Measurements from ENCODE around the gene ZNF526. TPM values are rescaled to one million over a fixed set of nuclear protein-coding genes. Genes with fewer than 3 reads are reported as not detected.

The ZNF526 gene
- total RNA-seq, 2 donors from 2014 or later, result 4.9 to 6.0 TPM

DNA sequence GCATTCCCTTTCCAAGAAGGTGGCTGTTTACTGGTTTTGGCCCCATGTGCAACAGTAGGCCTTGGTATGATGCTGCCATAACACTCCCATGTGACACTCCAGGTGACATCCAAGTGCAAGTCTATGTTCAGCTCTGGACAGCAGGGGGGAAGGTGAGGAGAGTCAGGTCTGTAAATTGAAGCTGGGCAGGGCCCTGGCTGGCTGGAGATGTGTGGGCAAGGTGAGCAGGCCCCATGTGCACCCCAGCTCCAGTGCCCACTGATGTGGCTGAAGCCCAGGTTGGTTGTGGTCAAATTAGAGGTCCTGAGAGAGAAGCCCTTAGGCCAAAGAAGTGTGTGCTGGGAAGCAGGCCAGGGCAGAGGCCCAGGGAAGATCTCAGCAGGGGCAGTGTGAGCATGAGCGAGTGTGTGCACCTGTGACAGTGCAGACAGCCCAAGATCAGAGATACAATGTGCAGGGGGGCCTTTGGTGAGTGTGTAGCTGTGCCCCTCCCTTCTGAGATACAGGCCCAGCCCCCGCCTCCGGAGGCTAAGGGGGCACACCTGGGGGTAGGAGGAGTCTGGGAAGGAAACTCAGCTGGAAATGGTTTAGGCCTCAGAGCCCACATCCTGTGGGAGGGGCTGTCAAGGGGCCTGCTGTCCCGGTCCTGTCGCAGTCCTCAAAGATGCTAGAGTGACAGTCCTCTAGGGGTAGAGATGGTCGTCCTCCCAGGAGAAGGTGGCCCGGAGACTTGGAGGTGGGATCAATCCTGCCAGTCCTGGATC, 21.3 kb upstream of the ZNF526 start:
- WGBS, 2 donors, result 65 to 85% methylated on average over 5 to 7 of the region's 7 CpGs
- no peak for DNase-seq
- no peaks in the 10 kb centered on the region for H3K9me3 ChIP-seq
- peak overlapping the region in 1 of 4 donors; percentile 29 for H3K27ac ChIP-seq
- no peak overlapping the region for H3K4me3 ChIP-seq
- no peaks in the 10 kb centered on the region for H3K27me3 ChIP-seq
- no peak for ATAC-seq
- peaks cover 9 to 23% of the 10 kb centered on the region in 2 donors for H3K36me3 ChIP-seq (replicated peaks in 1 of 2; ENCODE audit: insufficient read depth in 1 of 2, low read depth in 2 of 2)
- intact Hi-C loops (cut with DNase I), result no loop called here
- no peaks in the 10 kb centered on the region for H3K4me1 ChIP-seq
- TF ChIP-seq, protein P1, sequence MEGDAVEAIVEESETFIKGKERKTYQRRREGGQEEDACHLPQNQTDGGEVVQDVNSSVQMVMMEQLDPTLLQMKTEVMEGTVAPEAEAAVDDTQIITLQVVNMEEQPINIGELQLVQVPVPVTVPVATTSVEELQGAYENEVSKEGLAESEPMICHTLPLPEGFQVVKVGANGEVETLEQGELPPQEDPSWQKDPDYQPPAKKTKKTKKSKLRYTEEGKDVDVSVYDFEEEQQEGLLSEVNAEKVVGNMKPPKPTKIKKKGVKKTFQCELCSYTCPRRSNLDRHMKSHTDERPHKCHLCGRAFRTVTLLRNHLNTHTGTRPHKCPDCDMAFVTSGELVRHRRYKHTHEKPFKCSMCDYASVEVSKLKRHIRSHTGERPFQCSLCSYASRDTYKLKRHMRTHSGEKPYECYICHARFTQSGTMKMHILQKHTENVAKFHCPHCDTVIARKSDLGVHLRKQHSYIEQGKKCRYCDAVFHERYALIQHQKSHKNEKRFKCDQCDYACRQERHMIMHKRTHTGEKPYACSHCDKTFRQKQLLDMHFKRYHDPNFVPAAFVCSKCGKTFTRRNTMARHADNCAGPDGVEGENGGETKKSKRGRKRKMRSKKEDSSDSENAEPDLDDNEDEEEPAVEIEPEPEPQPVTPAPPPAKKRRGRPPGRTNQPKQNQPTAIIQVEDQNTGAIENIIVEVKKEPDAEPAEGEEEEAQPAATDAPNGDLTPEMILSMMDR (IDR thresholded peaks at IDR 0.05), result no peak
- TF ChIP-seq POLR2A (IDR thresholded peaks at IDR 0.05), result no peak

DNA sequence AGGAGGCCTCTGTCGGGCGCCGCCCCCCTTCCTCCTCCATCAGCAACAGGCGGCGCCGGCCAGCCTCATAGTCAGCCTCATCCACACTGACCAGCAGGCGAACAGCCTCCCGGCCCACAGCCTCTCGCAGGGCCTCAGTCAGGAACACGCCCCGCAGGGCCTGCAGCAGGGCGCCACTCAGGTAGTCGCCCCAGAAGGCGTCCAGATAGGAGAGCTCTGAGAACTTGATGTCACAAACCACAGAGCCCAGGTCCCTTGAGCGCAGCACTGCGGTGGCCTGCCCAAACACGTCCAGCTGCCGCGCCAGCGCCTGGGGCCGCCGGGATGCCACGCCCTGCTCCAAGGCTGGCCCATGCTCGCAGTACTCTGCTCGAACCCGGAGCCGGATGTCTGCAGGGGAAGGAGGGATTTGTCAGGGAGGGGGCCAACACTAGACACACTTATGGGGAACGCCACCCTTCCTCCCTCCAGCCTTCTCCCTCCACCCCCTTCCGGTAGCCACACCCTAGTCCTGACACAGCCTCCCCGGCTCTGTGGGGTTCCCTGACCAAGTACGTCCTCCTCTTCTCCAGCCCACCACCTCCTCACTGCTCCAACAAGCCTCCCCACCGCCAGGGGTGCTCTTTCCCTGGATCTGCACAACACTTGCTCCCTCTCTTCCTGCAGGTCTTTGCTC, 20.5 kb upstream of the ZNF526 start:
- peak in 1 of 4 donors; percentile 50 for DNase-seq

DNA sequence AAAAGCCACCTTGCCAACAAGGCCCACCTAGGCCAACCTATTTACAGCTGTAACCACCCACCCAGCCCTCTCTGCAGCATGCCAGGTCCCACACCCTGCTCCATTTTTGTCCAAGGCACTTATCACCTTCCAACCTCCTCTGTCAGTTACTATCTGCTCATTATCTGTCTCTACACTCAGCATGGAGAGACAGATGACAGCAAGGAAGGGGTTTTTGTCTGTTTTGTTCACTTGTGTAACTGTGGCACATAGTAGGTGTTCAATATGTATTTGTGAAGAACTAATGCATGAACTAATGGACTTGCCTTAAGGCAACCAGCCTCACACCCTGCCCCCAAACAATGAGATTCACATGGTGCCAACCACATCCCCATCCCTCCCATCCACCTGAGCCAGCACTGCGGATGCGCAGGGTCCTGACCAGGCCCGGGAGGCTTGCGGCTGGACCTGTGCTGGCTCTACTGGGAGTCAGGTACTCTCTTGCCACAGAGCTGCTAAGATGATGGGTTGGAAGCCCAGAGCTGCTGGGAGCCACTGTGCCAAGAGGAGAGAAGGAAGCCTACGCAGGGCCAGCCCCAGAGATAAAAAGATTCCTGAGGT, 19.9 kb upstream of the ZNF526 start:
- Histone ChIP-seq H3K36me3 (replicated peaks in 1 of 2; ENCODE audit: insufficient read depth in 1 of 2, low read depth in 2 of 2) (peaks cover 9 to 29% of the 10 kb centered on the region in 2 donors), H3K4me3 (no peak overlapping the region), H3K9me3 (no peaks in the 10 kb centered on the region), H3K27ac (no peak overlapping the region), H3K4me1 (no peaks in the 10 kb centered on the region), H3K27me3 (no peaks in the 10 kb centered on the region)
- WGBS, 2 donors, result 79 to 95% methylated on average over 4 to 5 of the region's 5 CpGs
- ATAC-seq, result no peak
- TF ChIP-seq, protein P1 (IDR thresholded peaks at IDR 0.05), result no peak
- no peak for TF ChIP-seq POLR2A (IDR thresholded peaks at IDR 0.05)
- intact Hi-C loops (cut with DNase I), result no loop called here
- no peak for DNase-seq

More for the DNA sequence above, 20.5 kb upstream of the ZNF526 start:
- Histone ChIP-seq H3K27me3 (no peaks in the 10 kb centered on the region), H3K9me3 (no peaks in the 10 kb centered on the region), H3K4me1 (no peaks in the 10 kb centered on the region), H3K27ac (peak overlapping the region in 1 of 4 donors; percentile 29), H3K4me3 (no peak overlapping the region), H3K36me3 (replicated peaks in 1 of 2; ENCODE audit: insufficient read depth in 1 of 2, low read depth in 2 of 2) (peaks cover 9 to 29% of the 10 kb centered on the region in 2 donors)
- 64 to 90% methylated on average over 9 to 32 of the region's 32 CpGs for WGBS, 2 donors
- TF ChIP-seq, protein P1 (IDR thresholded peaks at IDR 0.05), result no peak
- no peak for TF ChIP-seq POLR2A (IDR thresholded peaks at IDR 0.05)
- intact Hi-C loops (cut with DNase I), result no loop called here
- no peak for ATAC-seq

DNA sequence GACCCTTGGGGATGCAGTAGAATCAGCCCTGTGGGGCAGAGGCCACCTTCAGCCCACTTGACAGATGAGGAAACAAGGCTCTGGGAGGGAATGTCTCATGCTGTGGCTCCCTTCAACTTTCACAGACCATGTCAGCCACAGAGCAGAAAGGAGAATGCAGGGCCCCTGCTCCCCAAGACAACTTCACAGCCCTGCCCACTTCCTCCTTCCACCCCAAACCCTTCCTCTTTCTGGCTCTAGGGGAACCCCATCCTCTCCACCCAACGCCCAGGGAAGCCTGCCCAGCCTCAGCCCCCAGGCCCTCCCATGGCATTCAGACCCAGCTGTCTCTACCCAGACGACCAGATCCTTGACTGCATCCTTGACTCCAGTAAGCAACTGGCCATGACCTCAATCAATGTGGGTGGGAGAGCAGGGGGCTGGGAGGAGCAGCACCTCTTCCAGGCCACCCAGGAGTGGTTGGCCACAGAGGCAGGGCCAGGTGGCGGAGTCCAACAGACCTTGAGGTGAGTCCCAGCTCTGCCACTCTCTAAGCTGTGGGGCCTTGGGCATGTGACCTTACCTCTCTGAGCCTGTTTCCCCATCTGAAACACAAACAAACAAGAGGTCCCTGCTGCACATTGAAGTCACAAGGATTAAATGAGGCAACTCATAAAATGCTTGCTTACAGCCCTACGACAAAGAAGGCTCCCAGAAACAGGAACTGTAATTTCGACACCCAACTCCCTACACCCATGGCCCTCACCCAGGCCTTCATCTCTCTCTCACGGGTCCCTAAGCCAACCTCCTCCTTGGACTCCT, 18.4 kb upstream of the ZNF526 start:
- no peak for TF ChIP-seq POLR2A (IDR thresholded peaks at IDR 0.05)
- TF ChIP-seq, protein P1 (IDR thresholded peaks at IDR 0.05), result no peak
- no peaks in the 10 kb centered on the region for H3K9me3 ChIP-seq
- intact Hi-C loops (cut with DNase I), result no loop called here
- no peaks in the 10 kb centered on the region for H3K4me1 ChIP-seq
- ATAC-seq, result no peak
- peaks cover 9 to 32% of the 10 kb centered on the region in 2 donors for H3K36me3 ChIP-seq (replicated peaks in 1 of 2; ENCODE audit: insufficient read depth in 1 of 2, low read depth in 2 of 2)
- H3K27me3 ChIP-seq, result no peaks in the 10 kb centered on the region
- peak in 1 of 4 donors; percentile 63 for DNase-seq
- H3K4me3 ChIP-seq, result no peak overlapping the region
- WGBS, 2 donors, result 60 to 78% methylated on average over 5 to 6 of the region's 6 CpGs
- peak overlapping the region in 1 of 4 donors; percentile 75 for H3K27ac ChIP-seq

Data from body of pancreas (tissue), 4 donors.